AG09309 (cell line): ENCODE measurements around the gene RIT1.

Experiments
- DNase-seq: peaks from one replicate; pipeline ENCODE4 v3.0.0-alpha.2; 2010; ENCODE audit warnings: low read depth
- H3K4me3 ChIP-seq: 2 replicates; pipeline ENCODE4 v1.5.1; 2011; ENCODE audit warnings: mild to moderate bottlenecking, low read depth, low read length, moderate library complexity; ENCODE audit not compliant: control insufficient read depth
- TF ChIP-seq, protein P1 (sequence below): IDR thresholded peaks from 2 replicates; pipeline ENCODE4 v1.5.1; 2011; ENCODE audit warnings: mild to moderate bottlenecking, low read depth, low read length, inconsistent platforms; ENCODE audit not compliant: insufficient read depth, control insufficient read depth; ENCODE audit errors: missing control alignments

The RIT1 gene

DNA sequence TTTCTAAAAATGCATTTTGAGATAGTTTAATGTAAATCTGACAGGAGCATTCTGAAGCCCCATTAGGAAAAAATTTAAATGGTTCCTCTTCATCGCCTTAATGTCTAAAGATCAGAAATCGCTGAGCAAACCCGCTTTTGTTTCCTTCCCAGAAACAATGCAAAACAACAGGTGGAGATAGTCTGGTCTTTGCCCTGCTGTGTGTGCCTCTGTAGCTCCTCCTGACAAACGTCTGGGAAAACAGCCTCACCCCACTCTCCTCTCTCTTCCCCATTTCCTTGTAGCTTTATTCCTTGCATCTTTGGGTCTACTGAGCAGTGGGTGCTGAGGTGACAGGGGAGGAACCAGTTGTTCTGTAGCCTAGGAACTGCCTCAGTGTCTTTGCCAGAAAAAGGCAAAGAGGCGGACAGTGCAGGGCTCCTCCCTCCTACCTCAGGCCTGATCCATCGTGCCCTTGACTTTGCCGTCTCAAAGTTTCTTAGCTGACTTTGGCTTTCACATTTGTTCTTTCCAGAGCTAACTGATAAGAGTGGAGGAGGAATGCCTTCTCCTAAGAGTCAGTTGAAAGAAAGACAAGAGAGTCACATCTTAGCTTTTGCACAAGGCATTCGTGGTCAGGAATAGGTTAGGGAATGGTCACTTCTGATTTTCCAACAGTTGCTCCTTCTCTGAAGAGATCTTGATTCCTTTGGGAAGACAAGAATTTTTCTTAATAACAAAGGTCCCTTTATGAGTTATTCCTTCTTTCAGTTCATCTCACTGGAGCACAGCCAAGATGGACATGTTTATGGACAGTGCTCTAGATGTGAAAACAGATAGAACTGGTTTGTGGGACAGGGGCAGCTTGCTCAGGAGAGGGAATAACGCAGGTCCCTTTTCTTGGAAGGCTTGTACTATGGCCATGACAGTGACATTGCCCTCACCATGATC, 26.9 kb downstream of the RIT1 start:
- H3K4me3 ChIP-seq, result no peak overlapping the region
- TF ChIP-seq, protein P1, sequence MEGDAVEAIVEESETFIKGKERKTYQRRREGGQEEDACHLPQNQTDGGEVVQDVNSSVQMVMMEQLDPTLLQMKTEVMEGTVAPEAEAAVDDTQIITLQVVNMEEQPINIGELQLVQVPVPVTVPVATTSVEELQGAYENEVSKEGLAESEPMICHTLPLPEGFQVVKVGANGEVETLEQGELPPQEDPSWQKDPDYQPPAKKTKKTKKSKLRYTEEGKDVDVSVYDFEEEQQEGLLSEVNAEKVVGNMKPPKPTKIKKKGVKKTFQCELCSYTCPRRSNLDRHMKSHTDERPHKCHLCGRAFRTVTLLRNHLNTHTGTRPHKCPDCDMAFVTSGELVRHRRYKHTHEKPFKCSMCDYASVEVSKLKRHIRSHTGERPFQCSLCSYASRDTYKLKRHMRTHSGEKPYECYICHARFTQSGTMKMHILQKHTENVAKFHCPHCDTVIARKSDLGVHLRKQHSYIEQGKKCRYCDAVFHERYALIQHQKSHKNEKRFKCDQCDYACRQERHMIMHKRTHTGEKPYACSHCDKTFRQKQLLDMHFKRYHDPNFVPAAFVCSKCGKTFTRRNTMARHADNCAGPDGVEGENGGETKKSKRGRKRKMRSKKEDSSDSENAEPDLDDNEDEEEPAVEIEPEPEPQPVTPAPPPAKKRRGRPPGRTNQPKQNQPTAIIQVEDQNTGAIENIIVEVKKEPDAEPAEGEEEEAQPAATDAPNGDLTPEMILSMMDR, result no peak
- no peak for DNase-seq

GRCh38 chr1:155882766-155883165, 28.4 kb downstream of the RIT1 start:
- no peak for DNase-seq
- no peak overlapping the region for H3K4me3 ChIP-seq
- TF ChIP-seq, protein P1, result no peak

- DNase-seq, result no peak
- TF ChIP-seq, protein P1, result no peak
- H3K4me3 ChIP-seq, result no peak overlapping the region
These were observed 28.9 kb downstream of the RIT1 start for GRCh38 chr1:155882235-155882634.

DNA sequence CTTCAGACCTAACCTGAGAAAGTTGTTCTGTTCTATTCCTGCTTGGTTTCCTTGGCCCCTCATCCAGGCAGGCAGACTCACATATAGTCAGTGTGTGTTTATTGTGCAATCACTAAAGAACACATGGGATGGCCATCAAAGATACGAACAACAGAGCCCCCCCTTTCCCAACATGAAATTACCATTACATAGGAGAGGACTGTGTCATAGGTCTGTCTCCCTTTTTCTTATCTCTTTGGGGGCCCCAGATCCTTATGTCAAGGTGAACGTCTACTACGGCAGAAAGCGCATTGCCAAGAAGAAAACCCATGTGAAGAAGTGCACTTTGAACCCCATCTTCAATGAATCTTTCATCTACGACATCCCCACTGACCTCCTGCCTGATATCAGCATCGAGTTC, 30.2 kb downstream of the RIT1 start:
- DNase-seq, result no peak
- TF ChIP-seq, protein P1, result no peak
- H3K4me3 ChIP-seq, result no peak overlapping the region

GRCh38 chr1:155880251-155880650, 30.9 kb downstream of the RIT1 start:
- no peak overlapping the region for H3K4me3 ChIP-seq
- no peak for DNase-seq
- TF ChIP-seq, protein P1, result no peak

GRCh38 chr1:155877945-155878344, 33.2 kb downstream of the RIT1 start:
- DNase-seq, result no peak
- TF ChIP-seq, protein P1, result no peak
- H3K4me3 ChIP-seq, result no peak overlapping the region
